Esophagus muscularis mucosa (tissue), 4 donors: Measurements from ENCODE around the gene NUP205.

Experiments used
- CTCF ChIP-seq, 3 experiments: fragments of 200-600 bp in 2 of 3; fragments of 450-650 bp in 1 of 3; sonication (generic) in 2 of 3; IDR thresholded peaks; one replicate each; pipeline ENCODE4 v1.5.1; 2017 to 2019; ENCODE audit warnings: antibody characterized with exemption in 3 of 3, mild to moderate bottlenecking in 2 of 3, moderate library complexity in 1 of 3
- EP300 ChIP-seq: sonication (generic); formaldehyde crosslinking; IDR thresholded peaks from one replicate; pipeline ENCODE4 v1.6.1; 2017; ENCODE audit warnings: antibody characterized with exemption
- POLR2A ChIP-seq: fragments of 450-650 bp; IDR thresholded peaks from one replicate; pipeline ENCODE4 v1.6.1; 2017; ENCODE audit warnings: antibody characterized with exemption, moderate library complexity, mild to moderate bottlenecking, low read depth
- POLR2AphosphoS5 ChIP-seq, 2 donors: sonication (generic); formaldehyde crosslinking; IDR thresholded peaks; one replicate each; pipeline ENCODE4 v1.6.1; 2017; ENCODE audit warnings: antibody characterized with exemption in 2 of 2

GRCh38 chr7:135508883-135509588 lies 48.7 kb upstream of the NUP205 start:
- TF ChIP-seq CTCF (IDR thresholded peaks at IDR 0.05) (peak in 1 of 3 experiments; percentile 12), EP300 (no peak), POLR2A (no peak), POLR2AphosphoS5 (IDR thresholded peaks at IDR 0.05) (no peak)
